Measurements from ENCODE around the gene TUBA3C. TPM values are rescaled to one million over a fixed set of nuclear protein-coding genes. Genes with fewer than 3 reads are reported as not detected.

TUBA3C gene
- not detected in 2 replicates for total RNA-seq

GRCh38 chr13:19181621-19182485 is at the start of gene TUBA3C:
TSS of gene TUBA3C (minus strand) at chr13:19181824. CDS start at chr13:19181747, 77 bp downstream.

Small RNA genes within 50 kb of the gene (small RNA-seq; reads per million reads assigned to genes)
- not detected for gene AL139327.4 (ENCODE audit: low replicate concordance)

All from placental pericyte (primary cell).